Naive thymus-derived CD4-positive, alpha-beta T cell (primary cell): ENCODE data around the gene TMPRSS4. TPM values are rescaled to one million over a fixed set of nuclear protein-coding genes. Genes with fewer than 3 reads are reported as not detected.

Experiments used
- ATAC-seq: fragments of 150-1000 bp; cut with Tn5 transposase; 2 replicates; pipeline ENCODE4 v1.10.0; 2021; ENCODE audit warnings: mild to moderate bottlenecking, moderate library complexity
- CTCF ChIA-PET: fragments of 350-600 bp; sonication (Branson Sonifier 250); formaldehyde crosslinking; loops from one replicate; lab custom pipeline; 2021; ENCODE audit warnings: antibody characterized with exemption; lab: Charles Lee
- POLR2A ChIA-PET: fragments of 350-600 bp; sonication (Branson Sonifier 250); formaldehyde crosslinking; loops from one replicate; lab custom pipeline; 2021; ENCODE audit warnings: antibody characterized with exemption, inconsistent platforms; lab: Charles Lee
- DNase-seq, 9 donors: peaks; one replicate each; pipeline versions ENCODE4 v3.0.0 to v3.0.0-alpha.2; 2020 to 2022; ENCODE audit warnings: mixed read lengths in 1 of 9
- H3K27ac ChIP-seq: one replicate; pipeline ENCODE4 v1.7.0; 2013; ENCODE audit warnings: mild to moderate bottlenecking, low read depth, low read length, moderate library complexity
- H3K27me3 ChIP-seq, 2 donors: one replicate each; pipeline ENCODE4 v1.7.0; 2013; ENCODE audit warnings: low read length in 2 of 2, mild to moderate bottlenecking in 2 of 2, moderate library complexity in 2 of 2; ENCODE audit not compliant: control insufficient read depth in 2 of 2, insufficient read depth in 2 of 2
- H3K36me3 ChIP-seq, 3 experiments: 1 replicate in 2 of 3; 2 replicates in 1 of 3; pipeline ENCODE4 v1.7.0; 2013; ENCODE audit warnings: low read length in 3 of 3, mild to moderate bottlenecking in 3 of 3, moderate library complexity in 1 of 3; ENCODE audit not compliant: insufficient read depth in 3 of 3, control insufficient read depth in 2 of 3
- H3K4me1 ChIP-seq, 2 donors: one replicate each; pipeline ENCODE4 v1.7.0; 2013; ENCODE audit warnings: low read length in 2 of 2, mild to moderate bottlenecking in 2 of 2, moderate library complexity in 1 of 2; ENCODE audit not compliant: control insufficient read depth in 2 of 2, insufficient read depth in 2 of 2
- H3K4me3 ChIP-seq: 2 replicates; pipeline ENCODE4 v1.7.0; 2013; ENCODE audit warnings: mild to moderate bottlenecking, low read length
- H3K9me3 ChIP-seq, 3 experiments: 1 replicate in 2 of 3; 2 replicates in 1 of 3; pipeline ENCODE4 v1.7.0; 2013; ENCODE audit warnings: low read length in 3 of 3; ENCODE audit not compliant: control insufficient read depth in 2 of 3
- H3K27ac Mint-ChIP-seq, 9 donors: one replicate each; pipeline ENCODE4 v1.8.0; 2020 to 2022; ENCODE audit warnings: mixed read lengths in 9 of 9, mild to moderate bottlenecking in 8 of 9, moderate library complexity in 5 of 9, inconsistent platforms in 2 of 9
- H3K27me3 Mint-ChIP-seq, 5 donors: one replicate each; pipeline ENCODE4 v1.8.0; 2021 to 2022; ENCODE audit warnings: mixed read lengths in 5 of 5, mild to moderate bottlenecking in 1 of 5
- H3K36me3 Mint-ChIP-seq, 5 donors: one replicate each; pipeline ENCODE4 v1.8.0; 2020 to 2022; ENCODE audit warnings: mixed read lengths in 5 of 5, mild to moderate bottlenecking in 3 of 5, inconsistent platforms in 1 of 5
- H3K4me1 Mint-ChIP-seq, 7 donors: one replicate each; pipeline ENCODE4 v1.8.0; 2020 to 2022; ENCODE audit warnings: mixed read lengths in 7 of 7, mild to moderate bottlenecking in 3 of 7, inconsistent platforms in 1 of 7
- H3K4me3 Mint-ChIP-seq, 10 donors: one replicate each; pipeline ENCODE4 v1.8.0; 2020 to 2022; ENCODE audit warnings: mild to moderate bottlenecking in 10 of 10, mixed read lengths in 10 of 10, moderate library complexity in 6 of 10, inconsistent platforms in 2 of 10
- H3K9me3 Mint-ChIP-seq, 11 donors: one replicate each; pipeline ENCODE4 v1.8.0; 2020 to 2022; ENCODE audit warnings: mixed read lengths in 11 of 11, mild to moderate bottlenecking in 4 of 11, inconsistent platforms in 1 of 11, moderate library complexity in 1 of 11
- intact Hi-C, 2 donors: fragments of 100-400 bp; cut with micrococcal nuclease; formaldehyde crosslinking; loops; one replicate each; pipeline ENCODE4 v1.15.1; 2023
- polyA plus RNA-seq, 2 donors: library from polyadenylated mRNA; unstranded; fragments of 300-500 nt; fragmentation: Illumina TruSeq; gene quantifications; one replicate each; pipeline ENCODE4 v1.2.3, GENCODE V29; 2021
- total RNA-seq, 6 experiments: library from RNA in 5 of 6; stranded (reverse) in 5 of 6; gene quantifications; 1 replicate in 5 of 6; 2 replicates in 1 of 6; pipeline ENCODE4 v1.2.3 and lab custom pipeline; 2021 to 2026

Gene TMPRSS4
- total and polyA plus RNA-seq, 7 experiments from 2014 or later: not detected

GRCh38 chr11:118161786-118162185 lies 84.9 kb downstream of the TMPRSS4 start:
- Mint-ChIP-seq H3K9me3 (peaks cover 0 to 3% (median 0%) of the 10 kb centered on the region in 11 donors), H3K36me3 (no peaks in the 10 kb centered on the region), H3K27me3 (peaks cover 20 to 44% (median 33%) of the 10 kb centered on the region in 5 donors), H3K4me1 (peaks cover 0 to 8% (median 5%) of the 10 kb centered on the region in 7 donors), H3K4me3 (no peak overlapping the region), H3K27ac (no peak overlapping the region)
- ChIA-PET CTCF (no interaction called here), POLR2A (no interaction called here)
- Histone ChIP-seq H3K27me3 (peaks cover 0 to 6% of the 10 kb centered on the region in 2 donors), H3K4me3 (no peak overlapping the region), H3K9me3 (no peaks in the 10 kb centered on the region), H3K4me1 (no peaks in the 10 kb centered on the region), H3K36me3 (no peaks in the 10 kb centered on the region), H3K27ac (no peak overlapping the region)
- intact Hi-C loops: no loop called here
- DNase-seq (no peak), ATAC-seq (no peak)

- no peaks in the 10 kb centered on the region for H3K36me3 ChIP-seq
- Mint-ChIP-seq H3K9me3 (peaks cover 0 to 3% (median 0%) of the 10 kb centered on the region in 11 donors), H3K4me3 (no peak overlapping the region), H3K27me3 (peaks cover 9 to 43% (median 24%) of the 10 kb centered on the region in 5 donors), H3K4me1 (peaks cover 0 to under 1% (median 0%) of the 10 kb centered on the region in 7 donors), H3K36me3 (no peaks in the 10 kb centered on the region), H3K27ac (no peak overlapping the region)
- no peak overlapping the region for H3K4me3 ChIP-seq
- H3K9me3 ChIP-seq: no peaks in the 10 kb centered on the region
- no peaks in the 10 kb centered on the region for H3K27me3 ChIP-seq
- intact Hi-C loops: no loop called here
- no peak for ATAC-seq
- no peak overlapping the region for H3K27ac ChIP-seq
- ChIA-PET POLR2A (no interaction called here), CTCF (no interaction called here)
- no peak for DNase-seq
- no peaks in the 10 kb centered on the region for H3K4me1 ChIP-seq
These were observed 86.0 kb downstream of the TMPRSS4 start for GRCh38 chr11:118162846-118163245.

- ATAC-seq: no peak
- Mint-ChIP-seq H3K4me3 (no peak overlapping the region), H3K27ac (no peak overlapping the region), H3K4me1 (no peaks in the 10 kb centered on the region), H3K27me3 (peaks cover 4 to 37% (median 18%) of the 10 kb centered on the region in 5 donors), H3K9me3 (peaks cover 0 to 3% (median 0%) of the 10 kb centered on the region in 11 donors), H3K36me3 (no peaks in the 10 kb centered on the region)
- H3K27me3 ChIP-seq: no peaks in the 10 kb centered on the region
- ChIA-PET POLR2A (no interaction called here), CTCF (no interaction called here)
- no peaks in the 10 kb centered on the region for H3K9me3 ChIP-seq
- H3K36me3 ChIP-seq: no peaks in the 10 kb centered on the region
- no peak overlapping the region for H3K4me3 ChIP-seq
- no peaks in the 10 kb centered on the region for H3K4me1 ChIP-seq
- no peak for DNase-seq
- H3K27ac ChIP-seq: no peak overlapping the region
- intact Hi-C loops: no loop called here
These were observed 86.6 kb downstream of the TMPRSS4 start for GRCh38 chr11:118163494-118163893.

GRCh38 chr11:118164885-118165284 lies 88.0 kb downstream of the TMPRSS4 start:
- H3K4me1 Mint-ChIP-seq: no peaks in the 10 kb centered on the region
- Histone ChIP-seq H3K4me1 (no peaks in the 10 kb centered on the region), H3K27ac (no peak overlapping the region), H3K27me3 (no peaks in the 10 kb centered on the region), H3K4me3 (no peak overlapping the region), H3K9me3 (no peaks in the 10 kb centered on the region), H3K36me3 (no peaks in the 10 kb centered on the region)
- peaks cover 0 to 32% (median 5%) of the 10 kb centered on the region in 5 donors for H3K27me3 Mint-ChIP-seq
- intact Hi-C loops: no loop called here
- H3K36me3 Mint-ChIP-seq: no peaks in the 10 kb centered on the region
- CTCF ChIA-PET: interaction anchor here (0.6 kb wide), 1 partner anchor 34 kb away, joined by 3 read pairs; no protein-coding TSS in a partner anchor
- no peak overlapping the region for H3K27ac Mint-ChIP-seq
- H3K4me3 Mint-ChIP-seq: no peak overlapping the region
- peaks cover 0 to 3% (median 0%) of the 10 kb centered on the region in 11 donors for H3K9me3 Mint-ChIP-seq
- POLR2A ChIA-PET: no interaction called here
- DNase-seq (no peak), ATAC-seq (no peak)

GRCh38 chr11:118166641-118167040 lies 89.8 kb downstream of the TMPRSS4 start:
- H3K27ac Mint-ChIP-seq: peak overlapping the region in 2 of 9 donors; percentile 56 to 84
- Histone ChIP-seq H3K36me3 (no peaks in the 10 kb centered on the region), H3K27ac (no peak overlapping the region), H3K27me3 (no peaks in the 10 kb centered on the region), H3K4me3 (no peak overlapping the region), H3K9me3 (no peaks in the 10 kb centered on the region), H3K4me1 (peaks cover 0 to 5% of the 10 kb centered on the region in 2 donors)
- no peaks in the 10 kb centered on the region for H3K36me3 Mint-ChIP-seq
- POLR2A ChIA-PET: no interaction called here
- H3K4me1 Mint-ChIP-seq: peaks cover 0 to 5% (median 0%) of the 10 kb centered on the region in 7 donors
- ATAC-seq (no peak), DNase-seq (no peak)
- H3K4me3 Mint-ChIP-seq: no peak overlapping the region
- peaks cover 0 to 3% (median 0%) of the 10 kb centered on the region in 11 donors for H3K9me3 Mint-ChIP-seq
- CTCF ChIA-PET: no interaction called here
- intact Hi-C loops: no loop called here
- H3K27me3 Mint-ChIP-seq: peaks cover 0 to 30% (median 8%) of the 10 kb centered on the region in 5 donors

- intact Hi-C loops: no loop called here
- Histone ChIP-seq H3K4me1 (peaks cover 0 to 5% of the 10 kb centered on the region in 2 donors), H3K4me3 (no peak overlapping the region), H3K27ac (no peak overlapping the region), H3K9me3 (no peaks in the 10 kb centered on the region), H3K36me3 (no peaks in the 10 kb centered on the region), H3K27me3 (no peaks in the 10 kb centered on the region)
- ATAC-seq: no peak
- Mint-ChIP-seq H3K4me3 (no peak overlapping the region), H3K27ac (peak overlapping the region in 1 of 9 donors; percentile 25), H3K9me3 (peaks cover 0 to 3% (median 0%) of the 10 kb centered on the region in 11 donors), H3K4me1 (peaks cover 0 to 9% (median 0%) of the 10 kb centered on the region in 7 donors), H3K27me3 (peaks cover 0 to 29% (median 8%) of the 10 kb centered on the region in 5 donors), H3K36me3 (no peaks in the 10 kb centered on the region)
- ChIA-PET CTCF (no interaction called here), POLR2A (no interaction called here)
- DNase-seq: no peak
These were observed 90.4 kb downstream of the TMPRSS4 start for GRCh38 chr11:118167253-118167652.

- no peak overlapping the region for H3K27ac ChIP-seq
- H3K4me3 Mint-ChIP-seq: no peak overlapping the region
- intact Hi-C loops: no loop called here
These were observed 91.0 kb downstream of the TMPRSS4 start for GRCh38 chr11:118167906-118168305.

More at GRCh38 chr11:118167906-118168305, 91.0 kb downstream of the TMPRSS4 start:
- Mint-ChIP-seq H3K4me1 (peaks cover 0 to 9% (median 0%) of the 10 kb centered on the region in 7 donors), H3K27ac (no peak overlapping the region), H3K27me3 (peaks cover 0 to 25% (median 5%) of the 10 kb centered on the region in 5 donors), H3K36me3 (no peaks in the 10 kb centered on the region), H3K9me3 (peaks cover 0 to 3% (median 0%) of the 10 kb centered on the region in 11 donors)
- CTCF ChIA-PET: no interaction called here
- no peaks in the 10 kb centered on the region for H3K36me3 ChIP-seq
- no peak overlapping the region for H3K4me3 ChIP-seq
- DNase-seq: no peak
- no peaks in the 10 kb centered on the region for H3K9me3 ChIP-seq
- no peak for ATAC-seq
- H3K4me1 ChIP-seq: peaks cover 0 to 5% of the 10 kb centered on the region in 2 donors
- H3K27me3 ChIP-seq: no peaks in the 10 kb centered on the region
- POLR2A ChIA-PET: no interaction called here
